Subcutaneous abdominal adipose tissue (tissue), 5 donors: ENCODE data around the gene DTX4.

Experiments used
- H3K27ac ChIP-seq: one replicate; pipeline ENCODE4 v1.7.0; 2013; ENCODE audit warnings: low read depth, mild to moderate bottlenecking, inconsistent platforms, low read length, moderate library complexity
- H3K27me3 ChIP-seq, 5 donors: one replicate each; pipeline ENCODE4 v1.7.0; 2013; ENCODE audit warnings: low read length in 5 of 5, inconsistent platforms in 1 of 5; ENCODE audit not compliant: control insufficient read depth in 5 of 5, insufficient read depth in 4 of 5
- H3K36me3 ChIP-seq, 5 donors: one replicate each; pipeline ENCODE4 v1.7.0; 2013; ENCODE audit warnings: low read length in 5 of 5; ENCODE audit not compliant: control insufficient read depth in 5 of 5, insufficient read depth in 5 of 5
- H3K4me1 ChIP-seq, 5 donors: one replicate each; pipeline ENCODE4 v1.7.0; 2013; ENCODE audit warnings: low read length in 5 of 5, mild to moderate bottlenecking in 3 of 5, moderate library complexity in 1 of 5; ENCODE audit not compliant: control insufficient read depth in 5 of 5, insufficient read depth in 5 of 5
- H3K4me3 ChIP-seq, 5 donors: one replicate each; pipeline ENCODE4 v1.7.0; 2013; ENCODE audit warnings: low read length in 5 of 5, low read depth in 1 of 5
- H3K9ac ChIP-seq, 5 donors: one replicate each; pipeline ENCODE4 v1.7.0; 2013; ENCODE audit warnings: low read length in 5 of 5, mild to moderate bottlenecking in 4 of 5, moderate library complexity in 3 of 5
- H3K9me3 ChIP-seq, 5 donors: one replicate each; pipeline ENCODE4 v1.7.0; 2013; ENCODE audit warnings: low read length in 5 of 5; ENCODE audit not compliant: control insufficient read depth in 5 of 5
- donor health status: healthy.
- donor health status: healthy.
- donor health status: healthy.
- donor health status: healthy.
- donor health status: healthy.

Gene DTX4

DNA sequence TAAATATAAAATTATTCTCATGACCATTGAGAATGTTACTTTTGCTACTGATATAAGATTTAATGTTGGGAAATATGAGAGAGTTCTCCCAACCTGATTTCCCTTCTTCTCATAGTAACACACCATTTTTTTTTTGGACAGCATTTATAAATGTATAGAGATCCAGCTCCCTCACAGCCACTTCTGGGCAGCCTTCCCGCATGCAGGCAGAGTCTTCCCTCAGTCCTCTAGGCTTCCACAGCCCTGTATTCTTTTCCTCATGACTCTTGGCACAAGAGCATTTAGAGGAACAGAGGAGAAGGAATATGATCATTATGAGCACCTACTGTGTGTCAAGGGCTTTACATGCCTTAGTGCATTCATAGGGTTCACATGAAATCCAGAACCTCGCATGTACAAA, 9.0 kb downstream of the DTX4 start:
- H3K27me3 ChIP-seq = no peaks in the 10 kb centered on the region
- peak overlapping the region in 1 of 5 donors; percentile 29 for H3K9ac ChIP-seq
- no peak overlapping the region for H3K4me3 ChIP-seq
- peak overlapping the region; percentile 41 for H3K27ac ChIP-seq
- H3K9me3 ChIP-seq = no peaks in the 10 kb centered on the region
- H3K36me3 ChIP-seq = peaks cover 5 to 34% (median 20%) of the 10 kb centered on the region in 5 donors
- H3K4me1 ChIP-seq = peaks cover 14 to 58% (median 39%) of the 10 kb centered on the region in 5 donors

GRCh38 chr11:59181746-59182456, 10.0 kb downstream of the DTX4 start:
- H3K9me3 ChIP-seq = no peaks in the 10 kb centered on the region
- no peaks in the 10 kb centered on the region for H3K27me3 ChIP-seq
- peaks cover 5 to 33% (median 20%) of the 10 kb centered on the region in 5 donors for H3K36me3 ChIP-seq
- no peak overlapping the region for H3K9ac ChIP-seq
- no peak overlapping the region for H3K4me3 ChIP-seq
- peaks cover 18 to 60% (median 47%) of the 10 kb centered on the region in 5 donors for H3K4me1 ChIP-seq
- H3K27ac ChIP-seq = no peak overlapping the region

DNA sequence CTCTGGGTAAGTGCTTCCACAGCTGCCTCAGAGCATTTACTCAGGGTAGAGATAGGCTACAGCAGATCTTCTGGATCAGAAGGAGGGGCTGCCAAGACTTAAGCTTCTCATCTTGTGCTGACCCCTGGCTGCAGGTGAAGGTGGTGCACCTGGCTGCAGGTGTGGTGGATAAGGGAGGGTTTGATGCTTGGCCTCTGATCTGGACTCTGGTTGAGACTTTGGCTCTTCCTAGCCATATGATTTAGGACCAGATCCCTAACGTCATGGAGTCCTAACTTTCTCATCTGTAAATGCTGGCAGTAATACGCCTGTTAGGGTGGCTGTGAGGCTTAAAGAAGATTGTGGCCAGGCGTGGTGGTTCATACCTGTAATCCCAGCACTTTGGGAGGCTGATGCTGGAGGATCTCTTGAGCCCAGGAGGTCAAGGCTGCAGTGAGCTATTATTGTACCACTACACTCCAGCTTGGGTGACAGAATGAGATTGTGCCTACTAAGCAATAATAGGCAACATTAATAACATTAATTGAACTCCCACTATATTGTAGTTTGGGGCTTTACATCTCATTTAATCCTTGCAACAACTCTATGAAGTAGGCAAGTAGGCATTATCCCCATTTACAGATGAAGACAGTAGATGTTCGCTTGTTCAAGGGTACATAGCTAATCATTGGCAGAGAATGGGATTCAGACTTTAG, 10.7 kb downstream of the DTX4 start:
- Histone ChIP-seq H3K9me3 (no peaks in the 10 kb centered on the region), H3K9ac (no peak overlapping the region), H3K27me3 (no peaks in the 10 kb centered on the region), H3K36me3 (peaks cover 5 to 30% (median 20%) of the 10 kb centered on the region in 5 donors), H3K4me3 (no peak overlapping the region), H3K4me1 (peaks cover 21 to 65% (median 49%) of the 10 kb centered on the region in 5 donors), H3K27ac (peak overlapping the region; percentile 91)

DNA sequence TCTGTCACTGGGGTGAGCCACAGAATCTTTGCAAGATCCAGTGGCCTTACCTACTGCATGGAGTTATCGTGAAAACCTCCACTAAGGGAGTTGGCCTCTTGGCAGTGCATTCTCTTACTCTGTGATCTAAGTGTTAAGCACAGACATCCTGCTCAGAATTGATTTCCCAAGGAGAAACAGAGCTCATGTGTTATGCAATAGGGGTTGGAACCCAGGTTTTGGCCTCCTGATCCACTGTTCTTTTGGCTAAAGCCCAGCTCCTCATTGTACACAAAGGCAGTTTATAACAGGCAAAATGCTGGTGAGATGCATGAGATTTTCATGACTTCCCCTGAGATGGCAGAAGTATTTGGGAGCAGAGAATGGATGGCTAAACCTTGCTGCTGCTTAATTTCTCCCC, 11.8 kb downstream of the DTX4 start:
- Histone ChIP-seq H3K4me1 (peaks cover 26 to 70% (median 58%) of the 10 kb centered on the region in 5 donors), H3K4me3 (no peak overlapping the region), H3K9me3 (no peaks in the 10 kb centered on the region), H3K36me3 (peaks cover 5 to 24% (median 20%) of the 10 kb centered on the region in 5 donors), H3K27ac (peak overlapping the region; percentile 91), H3K9ac (peak overlapping the region in 1 of 5 donors; percentile 17), H3K27me3 (no peaks in the 10 kb centered on the region)

GRCh38 chr11:59184691-59185339, 12.9 kb downstream of the DTX4 start:
- Histone ChIP-seq H3K4me3 (no peak overlapping the region), H3K27me3 (no peaks in the 10 kb centered on the region), H3K9ac (peak overlapping the region in 3 of 5 donors; percentile 2 to 48 (median 37)), H3K27ac (peak overlapping the region; percentile 91), H3K4me1 (peaks cover 34 to 76% (median 66%) of the 10 kb centered on the region in 5 donors), H3K36me3 (peaks cover 5 to 32% (median 20%) of the 10 kb centered on the region in 5 donors), H3K9me3 (no peaks in the 10 kb centered on the region)

DNA sequence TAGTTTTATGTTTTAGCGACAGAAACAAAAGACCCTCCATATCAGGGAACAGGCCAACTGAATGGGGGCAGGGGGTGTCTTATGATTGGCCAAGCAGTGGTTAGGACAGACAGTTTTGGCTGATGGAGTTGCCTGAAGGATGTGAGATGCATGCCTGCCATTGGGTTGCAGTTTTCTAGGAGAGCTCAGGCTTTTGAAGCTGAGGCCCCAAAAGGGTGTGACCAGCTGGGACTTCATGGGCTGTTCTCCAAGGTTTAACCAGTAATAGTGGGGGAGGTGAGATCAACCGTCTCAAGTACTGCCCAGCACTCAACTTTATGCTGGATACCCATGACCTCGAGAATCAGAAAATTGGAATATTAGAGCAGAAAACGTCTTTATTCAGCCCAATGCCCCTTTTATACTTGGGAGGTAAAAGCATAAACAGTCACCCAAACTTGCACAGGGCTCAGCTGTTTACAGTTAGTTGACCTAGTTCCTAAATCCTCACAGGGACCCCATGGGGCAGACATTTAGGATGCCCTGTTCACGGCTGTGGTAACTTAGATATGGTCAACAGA, 13.5 kb downstream of the DTX4 start:
- no peaks in the 10 kb centered on the region for H3K27me3 ChIP-seq
- H3K36me3 ChIP-seq = peaks cover 5 to 32% (median 20%) of the 10 kb centered on the region in 5 donors
- no peak overlapping the region for H3K4me3 ChIP-seq
- peak overlapping the region; percentile 91 for H3K27ac ChIP-seq
- no peaks in the 10 kb centered on the region for H3K9me3 ChIP-seq
- peak overlapping the region; percentile 2 to 77 (median 68) for H3K9ac ChIP-seq
- H3K4me1 ChIP-seq = peaks cover 36 to 82% (median 73%) of the 10 kb centered on the region in 5 donors

DNA sequence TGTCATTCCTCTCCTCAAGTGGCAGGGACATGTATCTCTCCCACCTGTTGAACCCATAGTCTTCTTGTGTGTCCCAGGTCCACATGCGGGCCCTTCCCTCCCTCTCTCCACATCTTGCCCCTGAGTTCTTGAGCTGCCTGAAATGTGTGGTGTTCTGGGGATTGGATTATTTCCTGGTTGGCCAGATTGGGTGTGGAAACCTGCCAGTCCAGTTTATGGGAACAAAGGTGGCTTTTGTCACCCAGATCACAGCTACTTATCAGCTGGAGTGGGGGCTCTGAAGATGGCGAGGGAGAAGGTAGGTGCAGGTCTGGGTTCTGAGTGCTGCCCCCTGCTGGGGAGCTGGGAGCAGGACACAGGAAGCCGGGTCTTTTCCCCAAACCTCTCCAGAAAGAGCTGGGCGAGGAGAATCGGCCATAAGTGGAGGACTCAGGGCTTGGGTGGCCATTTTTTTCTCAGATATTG, 14.2 kb downstream of the DTX4 start:
- Histone ChIP-seq H3K27me3 (no peaks in the 10 kb centered on the region), H3K9ac (peak overlapping the region in 4 of 5 donors; percentile 46 to 77 (median 68)), H3K4me3 (no peak overlapping the region), H3K4me1 (peaks cover 36 to 89% (median 80%) of the 10 kb centered on the region in 5 donors), H3K9me3 (no peaks in the 10 kb centered on the region), H3K36me3 (peaks cover 5 to 37% (median 23%) of the 10 kb centered on the region in 5 donors), H3K27ac (peak overlapping the region; percentile 91)

DNA sequence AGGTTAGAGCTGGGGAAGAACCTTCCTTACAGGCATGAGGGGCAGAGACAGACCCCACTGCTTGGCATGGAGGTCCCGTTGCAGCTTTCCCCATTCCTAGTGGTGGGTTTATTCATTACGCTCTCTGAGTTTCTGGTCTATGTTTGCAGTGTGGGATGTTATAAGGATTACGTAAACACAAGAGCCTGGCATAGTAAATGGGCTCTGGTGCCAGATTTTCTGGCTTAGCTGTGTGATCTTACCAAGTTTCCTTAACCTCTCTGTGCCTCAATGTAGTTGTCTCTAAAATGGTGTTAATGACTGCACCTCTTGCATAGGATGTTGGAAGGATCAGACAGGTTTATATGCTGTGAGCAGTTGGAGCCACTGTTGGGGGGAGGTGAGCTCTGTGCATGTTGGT, 15.1 kb downstream of the DTX4 start:
- Histone ChIP-seq H3K4me1 (peaks cover 36 to 96% (median 82%) of the 10 kb centered on the region in 5 donors), H3K4me3 (peak overlapping the region in 1 of 5 donors; percentile 5), H3K9ac (peak overlapping the region in 4 of 5 donors; percentile 17 to 68 (median 42))

GRCh38 chr11:59187587-59187986, 15.7 kb downstream of the DTX4 start:
- H3K27ac ChIP-seq = peak overlapping the region; percentile 91
- no peak overlapping the region for H3K4me3 ChIP-seq
- H3K9ac ChIP-seq = peak overlapping the region in 4 of 5 donors; percentile 17 to 77 (median 48)
- no peaks in the 10 kb centered on the region for H3K27me3 ChIP-seq
- peaks cover 7 to 38% (median 25%) of the 10 kb centered on the region in 5 donors for H3K36me3 ChIP-seq
- no peaks in the 10 kb centered on the region for H3K9me3 ChIP-seq
- H3K4me1 ChIP-seq = peaks cover 35 to 93% (median 82%) of the 10 kb centered on the region in 5 donors

More for the DNA sequence above, 15.1 kb downstream of the DTX4 start:
- Histone ChIP-seq H3K36me3 (peaks cover 5 to 38% (median 25%) of the 10 kb centered on the region in 5 donors), H3K9me3 (no peaks in the 10 kb centered on the region), H3K27ac (peak overlapping the region; percentile 91), H3K27me3 (no peaks in the 10 kb centered on the region)
